ENCODE measurements around the gene GET4.

- TF ChIP-seq ZNF274 (IDR thresholded peaks at IDR 0.05; ENCODE audit: low read depth, low read length) (no peak), YY1 (IDR thresholded peaks at IDR 0.05; ENCODE audit: insufficient read depth, insufficient read length) (no peak)
These were observed 63.5 kb downstream of the GET4 start for GRCh38 chr7:939843-940242.
